Trophoblast cell (in vitro differentiated cells and primary cell): ENCODE measurements around the gene NENF.
A peak's percentile ranks its signal among the peaks of the same experiment; 100 is the strongest.

Experiments
- DNase-seq, 2 donors: peaks; one replicate each; pipeline ENCODE4 v3.0.0-alpha.2; 2016
- H2AFZ ChIP-seq: 2 replicates; pipeline ENCODE4 v1.6.1; 2013; ENCODE audit warnings: low read length, moderate library complexity, mild to moderate bottlenecking; ENCODE audit not compliant: insufficient read depth, poor library complexity
- H2AK5ac ChIP-seq: 2 replicates; pipeline ENCODE4 v1.6.1; 2013; ENCODE audit warnings: mild to moderate bottlenecking, low read length
- H2BK120ac ChIP-seq: 2 replicates; pipeline ENCODE4 v1.6.1; 2013; ENCODE audit warnings: low read length, mild to moderate bottlenecking, moderate library complexity; ENCODE audit not compliant: insufficient read depth, poor library complexity
- H2BK12ac ChIP-seq: 2 replicates; pipeline ENCODE4 v1.6.1; 2013; ENCODE audit warnings: mild to moderate bottlenecking, low read length, moderate library complexity
- H2BK5ac ChIP-seq: 2 replicates; pipeline ENCODE4 v1.6.1; 2013; ENCODE audit warnings: low read length, low read depth, moderate library complexity, mild to moderate bottlenecking; ENCODE audit not compliant: poor library complexity
- H3K14ac ChIP-seq: 2 replicates; pipeline ENCODE4 v1.6.1; 2013; ENCODE audit warnings: mild to moderate bottlenecking, low read length
- H3K18ac ChIP-seq: 2 replicates; pipeline ENCODE4 v1.6.1; 2013; ENCODE audit warnings: mild to moderate bottlenecking, low read length
- H3K23ac ChIP-seq: 2 replicates; pipeline ENCODE4 v1.6.1; 2013; ENCODE audit warnings: low read length
- H3K27ac ChIP-seq: 2 replicates; pipeline ENCODE4 v1.5.1; 2013; ENCODE audit warnings: low read depth, mild to moderate bottlenecking, inconsistent platforms, low read length, moderate library complexity
- H3K27me3 ChIP-seq: 2 replicates; pipeline ENCODE4 v1.6.1; 2013; ENCODE audit warnings: inconsistent platforms, mild to moderate bottlenecking, low read length, moderate library complexity; ENCODE audit not compliant: insufficient read depth
- H3K36me3 ChIP-seq, 2 experiments: 1 replicate in 1 of 2; 2 replicates in 1 of 2; pipeline ENCODE4 v1.6.1; 2013; ENCODE audit warnings: low read length in 2 of 2, mild to moderate bottlenecking in 2 of 2, moderate library complexity in 1 of 2; ENCODE audit not compliant: insufficient read depth in 2 of 2, control insufficient read depth in 1 of 2
- H3K4ac ChIP-seq: 2 replicates; pipeline ENCODE4 v1.6.1; 2013; ENCODE audit warnings: low read depth, mild to moderate bottlenecking, low read length, moderate library complexity
- H3K4me1 ChIP-seq, 2 experiments: 1 replicate in 1 of 2; 2 replicates in 1 of 2; pipeline ENCODE4 v1.6.1; 2013; ENCODE audit warnings: low read length in 2 of 2, mild to moderate bottlenecking in 2 of 2, moderate library complexity in 1 of 2; ENCODE audit not compliant: insufficient read depth in 2 of 2, control insufficient read depth in 1 of 2
- H3K4me2 ChIP-seq: 2 replicates; pipeline ENCODE4 v1.6.1; 2013; ENCODE audit warnings: inconsistent platforms, mild to moderate bottlenecking, low read length, moderate library complexity
- H3K4me3 ChIP-seq: 2 replicates; pipeline ENCODE4 v1.5.1; 2013; ENCODE audit warnings: mild to moderate bottlenecking, low read depth, low read length, inconsistent platforms
- H3K79me1 ChIP-seq: one replicate; pipeline ENCODE4 v1.6.1; 2013; ENCODE audit warnings: low read length
- H3K79me2 ChIP-seq: 2 replicates; pipeline ENCODE4 v1.6.1; 2013; ENCODE audit warnings: low read length, mild to moderate bottlenecking; ENCODE audit not compliant: control insufficient read depth, insufficient read depth, poor library complexity
- H3K9ac ChIP-seq: 2 replicates; pipeline ENCODE4 v1.6.1; 2013; ENCODE audit warnings: mild to moderate bottlenecking, low read length
- H3K9me3 ChIP-seq: 2 replicates; pipeline ENCODE4 v1.6.1; 2013; ENCODE audit warnings: low read depth, mild to moderate bottlenecking, control low read depth, inconsistent platforms, low read length; ENCODE audit not compliant: insufficient read depth
- H4K12ac ChIP-seq: 2 replicates; pipeline ENCODE4 v1.6.1; 2013; ENCODE audit warnings: low read depth, mild to moderate bottlenecking, low read length, moderate library complexity
- H4K8ac ChIP-seq: 2 replicates; pipeline ENCODE4 v1.6.1; 2013; ENCODE audit warnings: low read depth, mild to moderate bottlenecking, low read length, moderate library complexity
- H4K91ac ChIP-seq: one replicate; pipeline ENCODE4 v1.6.1; 2013; ENCODE audit warnings: low read depth, mild to moderate bottlenecking, low read length, moderate library complexity
- WGBS: extraction: QIAGEN DNeasy Blood & Tissue Kit; methylation state at CpG from one replicate; pipeline ENCODE4 v1.1.7; 2013; ENCODE audit warnings: missing lambda C conversion rate; ENCODE audit not compliant: insufficient read length, insufficient coverage; ENCODE audit errors: extremely low coverage; 5-methylcytosine and 5-hydroxymethylcytosine counted together

Gene NENF

GRCh38 chr1:212477014-212477679 lies 44.4 kb downstream of the NENF start:
- Histone ChIP-seq H3K4ac (no peak overlapping the region), H3K27ac (no peak overlapping the region), H2AK5ac (no peak overlapping the region), H3K27me3 (no peaks in the 10 kb centered on the region), H3K9me3 (peaks cover 4% of the 10 kb centered on the region), H2BK5ac (no peak overlapping the region), H3K79me2 (no peaks in the 10 kb centered on the region), H3K36me3 (no peaks in the 10 kb centered on the region), H3K4me1 (peaks cover 0 to 1% of the 10 kb centered on the region in 2 experiments), H4K12ac (no peak overlapping the region), H4K8ac (no peak overlapping the region), H2BK12ac (peak overlapping the region; percentile 70), H4K91ac (no peak overlapping the region), H2AFZ (no peak overlapping the region), H3K79me1 (peaks cover 4% of the 10 kb centered on the region), H3K4me3 (no peak overlapping the region), H3K23ac (no peak overlapping the region), H3K14ac (no peak overlapping the region), H2BK120ac (peak overlapping the region; percentile 35), H3K4me2 (no peak overlapping the region), H3K18ac (no peak overlapping the region), H3K9ac (no peak overlapping the region)
- no CpG with 5 or more reads among the region's 12 CpGs for WGBS
- DNase-seq: peak; percentile 90 to 97

GRCh38 chr1:212477680-212478466 lies 45.2 kb downstream of the NENF start:
- H3K18ac ChIP-seq: no peak overlapping the region
- H2AK5ac ChIP-seq: no peak overlapping the region
- H4K91ac ChIP-seq: no peak overlapping the region
- H2AFZ ChIP-seq: no peak overlapping the region
- H3K23ac ChIP-seq: no peak overlapping the region
- H4K12ac ChIP-seq: no peak overlapping the region
- no peak overlapping the region for H3K4me3 ChIP-seq
- H3K9me3 ChIP-seq: peaks cover 4% of the 10 kb centered on the region
- no peak overlapping the region for H3K9ac ChIP-seq
- no peak overlapping the region for H3K14ac ChIP-seq
- peak overlapping the region; percentile 27 for H2BK12ac ChIP-seq
- H3K79me2 ChIP-seq: no peaks in the 10 kb centered on the region
- H3K4me2 ChIP-seq: no peak overlapping the region
- H4K8ac ChIP-seq: no peak overlapping the region
- H3K79me1 ChIP-seq: peaks cover 4% of the 10 kb centered on the region
- no peaks in the 10 kb centered on the region for H3K27me3 ChIP-seq
- no peaks in the 10 kb centered on the region for H3K36me3 ChIP-seq
- DNase-seq: peak; percentile 29 to 51
- H3K27ac ChIP-seq: no peak overlapping the region
- H2BK5ac ChIP-seq: no peak overlapping the region
- peaks cover 0 to 1% of the 10 kb centered on the region in 2 experiments for H3K4me1 ChIP-seq
- peak overlapping the region; percentile 35 for H2BK120ac ChIP-seq
- H3K4ac ChIP-seq: no peak overlapping the region
- no CpG with 5 or more reads among the region's 8 CpGs for WGBS

GRCh38 chr1:212478467-212479025 lies 45.8 kb downstream of the NENF start:
- H3K18ac ChIP-seq: no peak overlapping the region
- peaks cover 0 to 1% of the 10 kb centered on the region in 2 experiments for H3K4me1 ChIP-seq
- H3K27me3 ChIP-seq: no peaks in the 10 kb centered on the region
- H4K8ac ChIP-seq: no peak overlapping the region
- DNase-seq: no peak
- H3K27ac ChIP-seq: no peak overlapping the region
- no peak overlapping the region for H3K4ac ChIP-seq
- H4K91ac ChIP-seq: peak overlapping the region; percentile 48
- H2AK5ac ChIP-seq: peak overlapping the region; percentile 35
- no peaks in the 10 kb centered on the region for H3K36me3 ChIP-seq
- H3K4me3 ChIP-seq: no peak overlapping the region
- H3K4me2 ChIP-seq: no peak overlapping the region
- H2AFZ ChIP-seq: no peak overlapping the region
- H3K14ac ChIP-seq: no peak overlapping the region
- no peak overlapping the region for H2BK5ac ChIP-seq
- no peaks in the 10 kb centered on the region for H3K79me2 ChIP-seq
- no peak overlapping the region for H3K23ac ChIP-seq
- no peak overlapping the region for H4K12ac ChIP-seq
- H2BK120ac ChIP-seq: peak overlapping the region; percentile 68
- peak overlapping the region; percentile 39 for H2BK12ac ChIP-seq
- peaks cover 1% of the 10 kb centered on the region for H3K79me1 ChIP-seq
- peaks cover 4% of the 10 kb centered on the region for H3K9me3 ChIP-seq
- H3K9ac ChIP-seq: no peak overlapping the region
- no CpG with 5 or more reads among the region's 12 CpGs for WGBS

- Histone ChIP-seq H2BK12ac (peak overlapping the region; percentile 35), H4K8ac (no peak overlapping the region), H3K79me2 (no peaks in the 10 kb centered on the region), H3K9me3 (peaks cover 2% of the 10 kb centered on the region), H3K23ac (no peak overlapping the region), H3K9ac (no peak overlapping the region), H3K79me1 (peaks cover 1% of the 10 kb centered on the region), H3K4me1 (peaks cover 0 to 1% of the 10 kb centered on the region in 2 experiments), H3K27me3 (no peaks in the 10 kb centered on the region), H3K14ac (peak overlapping the region; percentile 24), H2AK5ac (peak overlapping the region; percentile 77), H2BK120ac (no peak overlapping the region), H3K4me2 (no peak overlapping the region), H4K91ac (peak overlapping the region; percentile 26), H3K27ac (no peak overlapping the region), H3K4ac (no peak overlapping the region), H3K4me3 (no peak overlapping the region), H4K12ac (no peak overlapping the region), H2AFZ (no peak overlapping the region), H2BK5ac (no peak overlapping the region), H3K18ac (no peak overlapping the region), H3K36me3 (no peaks in the 10 kb centered on the region)
- WGBS: no CpG with 5 or more reads among the region's 7 CpGs
- peak; percentile 27 to 72 for DNase-seq
These were observed 46.5 kb downstream of the NENF start for GRCh38 chr1:212479188-212479587.
